ENCODE results near the gene NIPAL4. TPM values are rescaled to one million over a fixed set of nuclear protein-coding genes. Genes with fewer than 3 reads are reported as not detected.

The NIPAL4 gene
- total RNA-seq, 1 experiment from 2014 or later, result not detected

DNA sequence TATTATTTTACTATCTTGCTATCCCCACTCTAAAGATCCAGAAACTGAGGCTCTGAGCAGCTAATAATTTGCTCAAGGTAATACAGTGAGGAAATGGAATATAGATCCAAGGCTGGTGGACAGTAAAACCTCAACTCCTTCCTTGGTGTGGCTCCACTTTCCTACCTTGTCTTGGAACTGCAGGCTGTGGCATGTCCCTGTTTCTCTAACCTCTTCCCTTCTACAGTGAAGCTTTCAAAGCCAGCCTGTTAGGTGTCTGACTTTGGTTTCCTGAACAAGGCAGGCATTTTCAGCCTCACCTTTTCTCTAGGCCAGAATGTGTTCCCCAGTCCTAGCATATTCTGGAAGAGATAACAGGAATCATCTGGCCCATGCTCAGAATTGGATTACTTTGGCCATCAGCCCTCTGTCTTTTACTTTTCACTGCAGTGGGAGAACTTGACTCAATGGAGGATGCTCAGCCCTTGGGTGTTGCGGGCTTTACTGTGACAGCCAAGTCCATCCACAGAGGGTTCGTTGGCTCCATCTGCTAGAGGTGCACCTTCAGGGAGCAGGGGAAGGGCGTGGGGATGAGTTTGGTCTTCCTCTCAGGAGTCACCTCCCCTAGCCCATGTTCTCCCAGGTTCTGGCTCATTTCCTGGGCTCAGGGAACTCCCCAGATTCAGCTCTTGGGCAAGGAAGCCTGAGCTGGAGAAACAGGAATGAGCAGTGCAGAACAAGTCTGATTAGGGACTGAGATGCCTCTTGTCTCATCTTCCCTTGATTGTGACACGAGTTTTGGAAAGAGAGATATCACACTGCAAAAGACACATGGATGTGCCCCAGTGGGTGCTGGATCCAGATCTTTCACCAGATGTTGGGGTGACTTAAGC lies 1.1 kb downstream of the NIPAL4 start:
- Histone ChIP-seq H3K14ac (ENCODE audit: insufficient read depth, low read length) (no peak overlapping the region), H3K27ac (ENCODE audit: insufficient read length, low read depth, low read length) (no peak overlapping the region), H3K9me3 (ENCODE audit: control insufficient read depth, low read depth, low read length) (no peaks in the 10 kb centered on the region), H3K27me3 (ENCODE audit: insufficient read depth, low read length) (peaks cover 16% of the 10 kb centered on the region), H2AK5ac (ENCODE audit: insufficient read length, low read length) (no peak overlapping the region), H2BK20ac (ENCODE audit: low read depth, low read length, poor library complexity, severe bottlenecking) (no peak overlapping the region), H3K9ac (ENCODE audit: extremely low read depth, insufficient read length, low read length) (no peak overlapping the region), H2BK120ac (ENCODE audit: low read depth, low read length, poor library complexity, severe bottlenecking) (no peak overlapping the region), H2BK15ac (ENCODE audit: low read depth, low read length) (no peak overlapping the region), H3K4me2 (ENCODE audit: insufficient read depth, insufficient read length, low read length) (no peak overlapping the region), H3K56ac (ENCODE audit: insufficient read length, low read depth, low read length) (no peak overlapping the region), H3T11ph (ENCODE audit: low read length) (no peak overlapping the region), H4K5ac (ENCODE audit: insufficient read length, low read depth, low read length) (no peak overlapping the region), H3K23me2 (ENCODE audit: insufficient read length, low read depth, low read length, poor library complexity, severe bottlenecking) (peaks cover 3% of the 10 kb centered on the region), H4K20me1 (ENCODE audit: control insufficient read depth, insufficient read depth, insufficient read length) (no peaks in the 10 kb centered on the region), H2BK12ac (ENCODE audit: insufficient read length, low read depth, low read length) (no peak overlapping the region), H3K18ac (ENCODE audit: insufficient read length, low read depth, low read length) (no peak overlapping the region), H4K91ac (ENCODE audit: insufficient read length, low read depth, low read length) (no peak overlapping the region), H3K4ac (ENCODE audit: low read depth, low read length) (no peak overlapping the region), H3K23ac (ENCODE audit: insufficient read length, low read depth, low read length) (no peak overlapping the region), H2AFZ (ENCODE audit: low read length) (no peak overlapping the region), H2BK5ac (ENCODE audit: insufficient read length, low read length) (no peak overlapping the region), H3K79me2 (ENCODE audit: insufficient read depth, low read length) (no peaks in the 10 kb centered on the region), H4K8ac (replicated peaks; ENCODE audit: insufficient read length, low read depth, low read length) (no peak overlapping the region), H3K4me1 (ENCODE audit: insufficient read depth, low read length) (peaks cover 5% of the 10 kb centered on the region), H3K79me1 (ENCODE audit: insufficient read depth, low read depth, low read length, poor library complexity, severe bottlenecking) (no peaks in the 10 kb centered on the region)
- no peak for DNase-seq
- Mint-ChIP-seq H3K27me3 (ENCODE audit: low read depth) (peaks cover 63% of the 10 kb centered on the region), H3K9me3 (no peaks in the 10 kb centered on the region), H3K4me3 (peak overlapping the region; percentile 65 to 88), H3K36me3 (ENCODE audit: insufficient read depth in 1 of 3, low read depth in 3 of 3) (no peaks in the 10 kb centered on the region), H3K27ac (no peak overlapping the region), H3K4me1 (peaks cover 27 to 36% of the 10 kb centered on the region in 2 experiments)
- no CpG with 5 or more reads among the region's 4 CpGs for WGBS (ENCODE audit: extremely low coverage, insufficient read length, low lambda C conversion rate)
- TF ChIP-seq, protein P1, sequence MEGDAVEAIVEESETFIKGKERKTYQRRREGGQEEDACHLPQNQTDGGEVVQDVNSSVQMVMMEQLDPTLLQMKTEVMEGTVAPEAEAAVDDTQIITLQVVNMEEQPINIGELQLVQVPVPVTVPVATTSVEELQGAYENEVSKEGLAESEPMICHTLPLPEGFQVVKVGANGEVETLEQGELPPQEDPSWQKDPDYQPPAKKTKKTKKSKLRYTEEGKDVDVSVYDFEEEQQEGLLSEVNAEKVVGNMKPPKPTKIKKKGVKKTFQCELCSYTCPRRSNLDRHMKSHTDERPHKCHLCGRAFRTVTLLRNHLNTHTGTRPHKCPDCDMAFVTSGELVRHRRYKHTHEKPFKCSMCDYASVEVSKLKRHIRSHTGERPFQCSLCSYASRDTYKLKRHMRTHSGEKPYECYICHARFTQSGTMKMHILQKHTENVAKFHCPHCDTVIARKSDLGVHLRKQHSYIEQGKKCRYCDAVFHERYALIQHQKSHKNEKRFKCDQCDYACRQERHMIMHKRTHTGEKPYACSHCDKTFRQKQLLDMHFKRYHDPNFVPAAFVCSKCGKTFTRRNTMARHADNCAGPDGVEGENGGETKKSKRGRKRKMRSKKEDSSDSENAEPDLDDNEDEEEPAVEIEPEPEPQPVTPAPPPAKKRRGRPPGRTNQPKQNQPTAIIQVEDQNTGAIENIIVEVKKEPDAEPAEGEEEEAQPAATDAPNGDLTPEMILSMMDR (conservative IDR thresholded peaks at IDR 0.05), result no peak
